Measurements from ENCODE around the gene PSMB2. TPM values are rescaled to one million over a fixed set of nuclear protein-coding genes. Genes with fewer than 3 reads are reported as not detected.

Gene PSMB2
- total and polyA plus RNA-seq, 9 donors: 16.7 to 88.7 (median 36.9) TPM

GRCh38 chr1:35660581-35661473 lies 19.5 kb upstream of the PSMB2 start:
- peak in 1 of 5 donors; percentile 17 for DNase-seq
- TF ChIP-seq CTCF (IDR thresholded peaks at IDR 0.05) (no peak), POLR2A (IDR thresholded peaks at IDR 0.05) (no peak), EP300 (IDR thresholded peaks at IDR 0.05) (no peak)

GRCh38 chr1:35659589-35659988 lies 18.3 kb upstream of the PSMB2 start:
- WGBS, 3 donors: 31 to 43% (median 39%) methylated on average over 6 of the region's 6 CpGs

More at GRCh38 chr1:35660581-35661473, 19.5 kb upstream of the PSMB2 start:
- no peak overlapping the region for H3K4me3 ChIP-seq
- WGBS, 3 donors: 41 to 50% (median 43%) methylated on average over 5 of the region's 5 CpGs
- no peak overlapping the region for H3K27ac ChIP-seq
- no peaks in the 10 kb centered on the region for H3K9me3 ChIP-seq
- intact Hi-C loops (cut with DNase I): no loop called here
- no peaks in the 10 kb centered on the region for H3K27me3 ChIP-seq
- H3K4me1 ChIP-seq (ENCODE audit: insufficient read depth): no peaks in the 10 kb centered on the region
- H3K36me3 ChIP-seq: no peaks in the 10 kb centered on the region

GRCh38 chr1:35657851-35658250 lies 16.5 kb upstream of the PSMB2 start:
- Histone ChIP-seq H3K4me1 (ENCODE audit: insufficient read depth) (no peaks in the 10 kb centered on the region), H3K4me3 (no peak overlapping the region), H3K36me3 (no peaks in the 10 kb centered on the region), H3K9me3 (no peaks in the 10 kb centered on the region), H3K27me3 (no peaks in the 10 kb centered on the region), H3K27ac (no peak overlapping the region)
- DNase-seq: no peak
- intact Hi-C loops (cut with DNase I): no loop called here
- TF ChIP-seq EP300 (IDR thresholded peaks at IDR 0.05): no peak
- no peak for TF ChIP-seq POLR2A (IDR thresholded peaks at IDR 0.05)
- TF ChIP-seq CTCF (IDR thresholded peaks at IDR 0.05): no peak
- whole genome bisulfite sequencing, 3 donors: 42 to 50% (median 46%) methylated on average over 2 of the region's 2 CpGs

More at GRCh38 chr1:35659589-35659988, 18.3 kb upstream of the PSMB2 start:
- H3K27me3 ChIP-seq: no peaks in the 10 kb centered on the region
- H3K9me3 ChIP-seq: no peaks in the 10 kb centered on the region
- DNase-seq: no peak
- intact Hi-C loops (cut with DNase I): no loop called here
- no peak for TF ChIP-seq CTCF (IDR thresholded peaks at IDR 0.05)
- no peak for TF ChIP-seq EP300 (IDR thresholded peaks at IDR 0.05)
- TF ChIP-seq POLR2A (IDR thresholded peaks at IDR 0.05): no peak
- H3K36me3 ChIP-seq: no peaks in the 10 kb centered on the region
- no peak overlapping the region for H3K27ac ChIP-seq
- H3K4me3 ChIP-seq: no peak overlapping the region
- H3K4me1 ChIP-seq (ENCODE audit: insufficient read depth): no peaks in the 10 kb centered on the region

- 76 to 77% (median 76%) methylated on average over 4 of the region's 4 CpGs for WGBS, 3 donors
- H3K4me1 ChIP-seq (ENCODE audit: insufficient read depth): no peaks in the 10 kb centered on the region
- H3K4me3 ChIP-seq: no peak overlapping the region
- intact Hi-C loops (cut with DNase I): no loop called here
- no peaks in the 10 kb centered on the region for H3K9me3 ChIP-seq
- H3K36me3 ChIP-seq: no peaks in the 10 kb centered on the region
- no peak for DNase-seq
- H3K27me3 ChIP-seq: no peaks in the 10 kb centered on the region
- no peak overlapping the region for H3K27ac ChIP-seq
- TF ChIP-seq POLR2A (IDR thresholded peaks at IDR 0.05) (no peak), EP300 (IDR thresholded peaks at IDR 0.05) (no peak), CTCF (IDR thresholded peaks at IDR 0.05) (no peak)
Observed at GRCh38 chr1:35656863-35657232, 15.5 kb upstream of the PSMB2 start.

Data from ovary (tissue), 9 donors.